GM12878 (cell line): ENCODE data around the gene NLRP5. TPM values are rescaled to one million over a fixed set of nuclear protein-coding genes. Genes with fewer than 3 reads are reported as not detected.

Source experiments
- ATAC-seq: fragments of 200-7000 bp; cut with Tn5 transposase; 3 replicates; pipeline ENCODE4 v1.9.1; 2020; ENCODE audit warnings: mild to moderate bottlenecking, moderate library complexity
- BruUV-seq: library from RNA; stranded (reverse); fragments of 400-500 nt; replicated peaks from 2 replicates; lab custom pipeline; 2021; lab: Mats Ljungman, UMichigan
- CTCF ChIA-PET: fragments of 300-600 bp; sonication (Branson Sonifier 250); formaldehyde crosslinking; extraction: SDS; loops from one replicate; lab custom pipeline; 2021; ENCODE audit warnings: inconsistent platforms; lab: Yijun Ruan, JAX
- POLR2A ChIA-PET: fragments of 350-600 bp; formaldehyde crosslinking; extraction: SDS; loops from one replicate; lab custom pipeline; 2021; ENCODE audit warnings: inconsistent platforms; lab: Charles Lee
- RAD21 ChIA-PET: fragments of 300-600 bp; sonication (Branson Sonifier 250); formaldehyde crosslinking; loops from one replicate; lab custom pipeline; 2023; ENCODE audit warnings: antibody characterized with exemption; ENCODE audit not compliant: unreplicated experiment; lab: Charles Lee
- SMC1A ChIA-PET: fragments of 300-600 bp; sonication (Branson Sonifier 250); formaldehyde crosslinking; loops from one replicate; lab custom pipeline; 2023; ENCODE audit not compliant: unreplicated experiment, uncharacterized antibody; lab: Charles Lee
- DNase-seq: peaks from one replicate; pipeline ENCODE4 v3.0.0-alpha.2; 2011; ENCODE audit warnings: low read depth, low spot score
- FAIRE-seq: peaks from 3 replicates; lab custom pipeline; 2011; peaks lifted over from hg19 to GRCh38; lab: Jason Lieb, UNC
- H2AFZ ChIP-seq: 2 replicates; pipeline ENCODE4 v1.6.0; 2011; ENCODE audit warnings: low read depth, low read length, control low read depth; ENCODE audit not compliant: control insufficient read depth
- H3K27ac ChIP-seq: 2 replicates; pipeline ENCODE4 v1.5.1; 2011; ENCODE audit warnings: control low read depth; ENCODE audit not compliant: control insufficient read depth, insufficient read depth
- H3K27me3 ChIP-seq, 2 experiments: replicated peaks in 1 of 2; 2 replicates each; pipeline versions ENCODE4 v1.6.0 to v1.6.1; 2011; ENCODE audit warnings: low read length in 1 of 2; ENCODE audit not compliant: control insufficient read depth in 2 of 2, insufficient read depth in 2 of 2
- H3K36me3 ChIP-seq, 2 experiments: 2 replicates each; pipeline ENCODE4 v1.5.1; 2011; ENCODE audit warnings: low read length in 1 of 2; ENCODE audit not compliant: control insufficient read depth in 2 of 2, insufficient read depth in 2 of 2
- H3K4me1 ChIP-seq: 2 replicates; pipeline ENCODE4 v1.6.1; 2011; ENCODE audit warnings: mild to moderate bottlenecking, low read length, moderate library complexity, mixed read lengths; ENCODE audit not compliant: control insufficient read depth, insufficient read depth
- H3K4me2 ChIP-seq: 2 replicates; pipeline ENCODE4 v1.6.0; 2011; ENCODE audit warnings: control low read depth; ENCODE audit not compliant: control insufficient read depth, insufficient read depth
- H3K4me3 ChIP-seq: fragments of 200-600 bp; sonication (generic); 2 replicates; pipeline ENCODE4 v1.5.1; 2016
- H3K79me2 ChIP-seq: 2 replicates; pipeline ENCODE4 v1.6.0; 2011; ENCODE audit warnings: low read length; ENCODE audit not compliant: control insufficient read depth, insufficient read depth
- H3K9ac ChIP-seq: 2 replicates; pipeline ENCODE4 v1.8.0; 2011; ENCODE audit warnings: low read length, control low read depth, mixed read lengths; ENCODE audit not compliant: control insufficient read depth, insufficient read depth
- H3K9me3 ChIP-seq: replicated peaks from 3 replicates; pipeline ENCODE4 v1.5.1; 2011; ENCODE audit warnings: mild to moderate bottlenecking, low read length; ENCODE audit not compliant: control insufficient read depth, insufficient read depth
- H4K20me1 ChIP-seq: 2 replicates; pipeline ENCODE4 v1.6.0; 2011; ENCODE audit not compliant: control insufficient read depth, insufficient read depth
- BHLHE40 ChIP-seq, 2 experiments: fragments of 450-650 bp in 1 of 2; IDR thresholded peaks; 2 replicates each; pipeline ENCODE4 v1.6.1; 2011 to 2017; ENCODE audit warnings: low read depth in 2 of 2, borderline replicate concordance in 1 of 2, improper control_type of control experiment in 1 of 2, low read length in 1 of 2, mild to moderate bottlenecking in 1 of 2
- BMI1 ChIP-seq: fragments of 450-650 bp; IDR thresholded peaks from 2 replicates; pipeline ENCODE4 v1.6.1; 2016; ENCODE audit warnings: mild to moderate bottlenecking, moderate library complexity, borderline replicate concordance
- CBX3 ChIP-seq: fragments of 200-600 bp; sonication (generic); IDR thresholded peaks from 2 replicates; pipeline ENCODE4 v1.6.1; 2016; ENCODE audit warnings: low read depth, borderline replicate concordance
- CBX5 ChIP-seq: sonication (generic); IDR thresholded peaks from 2 replicates; pipeline ENCODE4 v1.6.1; 2016; ENCODE audit warnings: low read depth, moderate library complexity, mild to moderate bottlenecking, inconsistent platforms
- IKZF1 ChIP-seq: fragments of 450-650 bp; conservative IDR thresholded peaks from 2 replicates; pipeline ENCODE4 v1.6.1; 2017; ENCODE audit warnings: antibody characterized with exemption, mild to moderate bottlenecking
- NR2C2 ChIP-seq: IDR thresholded peaks from 2 replicates; pipeline ENCODE4 v1.6.1; 2011; ENCODE audit warnings: borderline replicate concordance, low read depth; ENCODE audit not compliant: control insufficient read depth, insufficient read length
- SIX5 ChIP-seq: IDR thresholded peaks from 2 replicates; pipeline ENCODE4 v1.6.1; 2011; ENCODE audit warnings: mild to moderate bottlenecking, low read depth, low read length, moderate library complexity; ENCODE audit not compliant: severe bottlenecking
- SP1 ChIP-seq: IDR thresholded peaks from one replicate; pipeline ENCODE4 v1.6.1; 2011; ENCODE audit warnings: low read depth, low read length
- TCF3 ChIP-seq: IDR thresholded peaks from 2 replicates; pipeline ENCODE4 v1.6.1; 2012; ENCODE audit warnings: low read depth, mild to moderate bottlenecking, low read length, borderline replicate concordance; ENCODE audit not compliant: insufficient read depth
- YBX1 ChIP-seq: fragments of 450-650 bp; IDR thresholded peaks from 2 replicates; pipeline ENCODE4 v1.6.1; 2016; ENCODE audit warnings: antibody characterized with exemption
- WGBS: methylation state at CpG from one replicate; pipeline ENCODE4 v1.1.6; 2016; ENCODE audit warnings: low lambda C conversion rate; ENCODE audit not compliant: insufficient replicate concordance, insufficient coverage; ENCODE audit errors: missing lambda C conversion rate; 5-methylcytosine and 5-hydroxymethylcytosine counted together
- in situ Hi-C: fragments of 300-500 bp; cut with MboI; formaldehyde crosslinking; loops from 9 replicates; pipeline ENCODE4 v1.14.3; 2018; ENCODE audit warnings: mixed read lengths
- intact Hi-C: fragments of 100-400 bp; cut with micrococcal nuclease; formaldehyde crosslinking; loops from one replicate; pipeline ENCODE4 v1.14.2; 2022; ENCODE audit not compliant: unreplicated experiment
- polyA plus RNA-seq, 11 experiments: library from polyadenylated mRNA; depleted of rRNA in 4 of 11; unstranded in 6 of 11; stranded (reverse) in 5 of 11; fragments of >200 nt; fragmentation: Nextera tagmentation in 4 of 11; fragmentation: Illumina TruSeq in 1 of 11; extraction: Ambion mirVana in 4 of 11; extraction: Trizol in 1 of 11; gene quantifications; 1 replicate in 1 of 11; 2 replicates in 10 of 11; pipeline versions ENCODE4 v1.2.1 to v1.2.3, GENCODE V29; 2011 to 2016; ENCODE audit warnings: inconsistent platforms in 2 of 11, missing spikeins in 2 of 11, low read depth in 1 of 11
- total RNA-seq, 4 experiments: library from RNA; depleted of rRNA in 3 of 4; stranded (reverse); fragments of >200 nt in 3 of 4; fragmentation: Illumina TruSeq in 1 of 4; extraction: Trizol in 1 of 4; gene quantifications; 2 replicates each; pipeline versions ENCODE4 v1.2.1 to v1.2.3, GENCODE V29; 2013 to 2021
- TF ChIP-seq, protein P1 (sequence below): fragments of 450-650 bp; IDR thresholded peaks from 2 replicates; pipeline ENCODE4 v1.6.1; 2018; ENCODE audit warnings: borderline replicate concordance, mild to moderate bottlenecking; ENCODE audit not compliant: partially characterized antibody
- TF ChIP-seq, protein P2 (sequence below): IDR thresholded peaks from 2 replicates; pipeline ENCODE4 v1.6.1; 2011; ENCODE audit warnings: mild to moderate bottlenecking, low read depth, low read length, moderate library complexity; ENCODE audit not compliant: insufficient replicate concordance
- TF ChIP-seq, protein P3 (sequence below): IDR thresholded peaks from 2 replicates; pipeline ENCODE4 v1.6.1; 2011; ENCODE audit warnings: borderline replicate concordance, low read depth, mild to moderate bottlenecking, moderate library complexity, low read length; ENCODE audit not compliant: insufficient read depth, poor library complexity, severe bottlenecking

Gene NLRP5
- total and polyA plus RNA-seq, 10 of the 15 experiments (the other 5 are each of a cell fraction or from before 2014, with no cell fraction given), result 0.01 TPM; not detected in 9

DNA sequence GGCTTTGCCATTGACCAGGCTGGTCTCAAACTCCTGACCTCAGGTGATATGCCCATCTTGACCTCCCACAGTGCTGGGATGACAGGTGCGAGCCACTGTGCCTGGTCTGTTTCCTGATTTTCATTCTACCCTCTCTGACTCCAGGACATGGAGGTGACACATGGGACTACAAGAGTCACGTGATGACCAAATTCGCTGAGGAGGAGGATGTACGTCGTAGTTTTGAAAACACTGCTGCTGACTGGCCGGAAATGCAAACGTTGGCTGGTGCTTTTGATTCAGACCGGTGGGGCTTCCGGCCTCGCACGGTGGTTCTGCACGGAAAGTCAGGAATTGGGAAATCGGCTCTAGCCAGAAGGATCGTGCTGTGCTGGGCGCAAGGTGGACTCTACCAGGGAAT lies 40.2 kb downstream of the NLRP5 start:
- no peak overlapping the region for H3K4me3 ChIP-seq
- H3K9me3 ChIP-seq, result no peaks in the 10 kb centered on the region; the same call in 2 of the 3 replicates
- CTCF ChIA-PET, result no interaction called here
- TF ChIP-seq CBX5 (no peak), TCF3 (no peak), CBX3 (no peak)
- TF ChIP-seq, protein P1, sequence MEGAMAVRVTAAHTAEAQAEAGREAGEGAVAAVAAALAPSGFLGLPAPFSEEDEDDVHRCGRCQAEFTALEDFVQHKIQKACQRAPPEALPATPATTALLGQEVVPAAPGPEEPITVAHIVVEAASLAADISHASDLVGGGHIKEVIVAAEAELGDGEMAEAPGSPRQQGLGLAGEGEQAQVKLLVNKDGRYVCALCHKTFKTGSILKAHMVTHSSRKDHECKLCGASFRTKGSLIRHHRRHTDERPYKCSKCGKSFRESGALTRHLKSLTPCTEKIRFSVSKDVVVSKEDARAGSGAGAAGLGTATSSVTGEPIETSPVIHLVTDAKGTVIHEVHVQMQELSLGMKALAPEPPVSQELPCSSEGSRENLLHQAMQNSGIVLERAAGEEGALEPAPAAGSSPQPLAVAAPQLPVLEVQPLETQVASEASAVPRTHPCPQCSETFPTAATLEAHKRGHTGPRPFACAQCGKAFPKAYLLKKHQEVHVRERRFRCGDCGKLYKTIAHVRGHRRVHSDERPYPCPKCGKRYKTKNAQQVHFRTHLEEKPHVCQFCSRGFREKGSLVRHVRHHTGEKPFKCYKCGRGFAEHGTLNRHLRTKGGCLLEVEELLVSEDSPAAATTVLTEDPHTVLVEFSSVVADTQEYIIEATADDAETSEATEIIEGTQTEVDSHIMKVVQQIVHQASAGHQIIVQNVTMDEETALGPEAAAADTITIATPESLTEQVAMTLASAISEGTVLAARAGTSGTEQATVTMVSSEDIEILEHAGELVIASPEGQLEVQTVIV, result no peak
- POLR2A ChIA-PET, result no interaction called here
- no peak overlapping the region for H2AFZ ChIP-seq
- no peaks in the 10 kb centered on the region for H3K4me1 ChIP-seq
- 71% methylated on average over 15 of the region's 15 CpGs for WGBS
- no peaks in the 10 kb centered on the region for H4K20me1 ChIP-seq
- in situ Hi-C loops (no loop called here), intact Hi-C loops (no loop called here)
- ATAC-seq (no peak), FAIRE-seq (no peak), DNase-seq (no peak)
- BruUV-seq, result no TSS peak
- H3K27me3 ChIP-seq, result no peaks in the 10 kb centered on the region
- no peak overlapping the region for H3K9ac ChIP-seq
- no peak overlapping the region for H3K27ac ChIP-seq
- no peaks in the 10 kb centered on the region; a peak in 1 of 4 replicates for H3K36me3 ChIP-seq
- RAD21 ChIA-PET, result no interaction called here
- SMC1A ChIA-PET, result no interaction called here
- no peak overlapping the region for H3K4me2 ChIP-seq
- no peaks in the 10 kb centered on the region for H3K79me2 ChIP-seq

DNA sequence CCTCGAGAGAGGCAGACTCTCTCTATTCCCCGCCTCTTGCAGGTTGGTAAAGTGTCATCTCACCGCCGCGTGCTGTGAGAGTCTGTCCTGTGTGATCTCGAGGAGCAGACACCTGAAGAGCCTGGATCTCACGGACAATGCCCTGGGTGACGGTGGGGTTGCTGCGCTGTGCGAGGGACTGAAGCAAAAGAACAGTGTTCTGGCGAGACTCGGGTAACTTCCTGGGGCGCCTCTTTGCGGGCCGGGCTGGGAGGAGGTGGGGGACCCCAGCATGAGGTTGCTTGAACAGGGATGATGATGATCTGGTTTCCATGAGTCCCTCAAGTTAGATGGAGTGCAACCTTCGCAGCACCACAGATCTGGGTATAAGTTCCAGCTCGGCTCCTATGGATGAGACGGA lies 67.0 kb downstream of the NLRP5 start:
- Histone ChIP-seq H3K27me3 (no peaks in the 10 kb centered on the region), H3K79me2 (no peaks in the 10 kb centered on the region), H4K20me1 (no peaks in the 10 kb centered on the region), H3K36me3 (no peaks in the 10 kb centered on the region), H3K9ac (no peak overlapping the region), H3K4me3 (no peak overlapping the region), H2AFZ (no peak overlapping the region), H3K4me1 (no peaks in the 10 kb centered on the region), H3K27ac (no peak overlapping the region), H3K4me2 (no peak overlapping the region), H3K9me3 (no peaks in the 10 kb centered on the region)
- CTCF ChIA-PET, result no interaction called here
- SMC1A ChIA-PET, result interaction anchor here (0.8 kb wide), 1 partner anchor 220 kb away, joined by 4 read pairs; no protein-coding TSS in a partner anchor
- FAIRE-seq (no peak), ATAC-seq (no peak), DNase-seq (no peak)
- RAD21 ChIA-PET, result no interaction called here
- in situ Hi-C loops (no loop called here), intact Hi-C loops (no loop called here)
- 61% methylated on average over 18 of the region's 18 CpGs for WGBS
- no TSS peak for BruUV-seq
- POLR2A ChIA-PET, result no interaction called here
- TF ChIP-seq, protein P2, sequence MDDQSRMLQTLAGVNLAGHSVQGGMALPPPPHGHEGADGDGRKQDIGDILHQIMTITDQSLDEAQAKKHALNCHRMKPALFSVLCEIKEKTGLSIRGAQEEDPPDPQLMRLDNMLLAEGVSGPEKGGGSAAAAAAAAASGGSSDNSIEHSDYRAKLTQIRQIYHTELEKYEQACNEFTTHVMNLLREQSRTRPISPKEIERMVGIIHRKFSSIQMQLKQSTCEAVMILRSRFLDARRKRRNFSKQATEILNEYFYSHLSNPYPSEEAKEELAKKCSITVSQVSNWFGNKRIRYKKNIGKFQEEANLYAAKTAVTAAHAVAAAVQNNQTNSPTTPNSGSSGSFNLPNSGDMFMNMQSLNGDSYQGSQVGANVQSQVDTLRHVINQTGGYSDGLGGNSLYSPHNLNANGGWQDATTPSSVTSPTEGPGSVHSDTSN, result no peak
- TF ChIP-seq YBX1 (no peak), BHLHE40 (IDR thresholded peaks at IDR 0.05; ENCODE audit: borderline replicate concordance in 1 of 2, low read depth in 2 of 2, low read length in 1 of 2) (no peak), NR2C2 (no peak), BMI1 (no peak), SP1 (no peak), SIX5 (no peak), IKZF1 (no peak)
- TF ChIP-seq, protein P3, sequence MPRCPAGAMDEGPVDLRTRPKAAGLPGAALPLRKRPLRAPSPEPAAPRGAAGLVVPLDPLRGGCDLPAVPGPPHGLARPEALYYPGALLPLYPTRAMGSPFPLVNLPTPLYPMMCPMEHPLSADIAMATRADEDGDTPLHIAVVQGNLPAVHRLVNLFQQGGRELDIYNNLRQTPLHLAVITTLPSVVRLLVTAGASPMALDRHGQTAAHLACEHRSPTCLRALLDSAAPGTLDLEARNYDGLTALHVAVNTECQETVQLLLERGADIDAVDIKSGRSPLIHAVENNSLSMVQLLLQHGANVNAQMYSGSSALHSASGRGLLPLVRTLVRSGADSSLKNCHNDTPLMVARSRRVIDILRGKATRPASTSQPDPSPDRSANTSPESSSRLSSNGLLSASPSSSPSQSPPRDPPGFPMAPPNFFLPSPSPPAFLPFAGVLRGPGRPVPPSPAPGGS, result no peak
